WTC11 (cell line): ENCODE data around the gene CILP2.

Experiments used
- CTCF ChIP-seq: fragments of 200-600 bp; IDR thresholded peaks from 2 replicates; pipeline ENCODE4 v1.8.0; 2022; ENCODE audit warnings: antibody characterized with exemption
- IRF2 ChIP-seq: sonication (generic); formaldehyde crosslinking; IDR thresholded peaks from 2 replicates; pipeline ENCODE4 v1.8.0; 2022; ENCODE audit warnings: low read depth, missing genetic modification reagents, borderline replicate concordance
- USF2 ChIP-seq: sonication (generic); formaldehyde crosslinking; IDR thresholded peaks from 2 replicates; pipeline ENCODE4 v1.8.1; 2023; ENCODE audit warnings: mild to moderate bottlenecking, missing genetic modification reagents, moderate library complexity
- ZBTB21 ChIP-seq: sonication (generic); formaldehyde crosslinking; IDR thresholded peaks from 2 replicates; pipeline ENCODE4 v1.8.1; 2023; ENCODE audit warnings: mild to moderate bottlenecking, missing genetic modification reagents, borderline replicate concordance
- ZSCAN18 ChIP-seq: fragments of 250-450 bp; sonication (Bioruptor Pico); IDR thresholded peaks from 2 replicates; pipeline ENCODE4 v2.1.2; 2022; ENCODE audit warnings: mild to moderate bottlenecking, moderate library complexity

GRCh38 chr19:19567391-19567790 is 29.3 kb downstream of the CILP2 start:
- TF ChIP-seq CTCF (no peak), ZBTB21 (CRISPR knock-in tag) (no peak), ZSCAN18 (CRISPR knock-in tag) (no peak), USF2 (CRISPR knock-in tag) (no peak), IRF2 (CRISPR knock-in tag) (no peak)
